Measurements from ENCODE around the gene RBM12.
A peak's percentile ranks its signal among the peaks of the same experiment; 100 is the strongest.

RBM12 gene

DNA sequence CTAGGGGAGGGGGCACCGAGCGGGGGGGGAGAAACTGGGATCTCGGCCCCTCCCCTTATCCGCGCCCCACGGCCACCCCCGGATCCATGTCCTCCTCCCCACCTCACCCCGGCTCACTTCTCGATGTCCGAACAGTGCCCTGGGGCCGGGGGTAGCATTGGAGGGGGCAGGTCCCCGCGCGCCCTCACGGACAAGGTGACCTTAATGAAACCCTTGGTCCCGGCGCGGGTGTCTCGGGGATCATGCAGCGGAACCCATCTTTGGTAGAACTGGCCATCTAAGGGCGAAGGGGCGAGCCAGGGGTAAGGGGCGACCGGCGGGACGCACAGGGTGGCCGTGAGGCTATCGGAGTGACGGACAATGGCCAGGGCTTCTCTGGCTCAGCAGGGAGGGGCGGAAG lies 62.7 kb downstream of the RBM12 start (continued):
- TF ChIP-seq, protein P1, sequence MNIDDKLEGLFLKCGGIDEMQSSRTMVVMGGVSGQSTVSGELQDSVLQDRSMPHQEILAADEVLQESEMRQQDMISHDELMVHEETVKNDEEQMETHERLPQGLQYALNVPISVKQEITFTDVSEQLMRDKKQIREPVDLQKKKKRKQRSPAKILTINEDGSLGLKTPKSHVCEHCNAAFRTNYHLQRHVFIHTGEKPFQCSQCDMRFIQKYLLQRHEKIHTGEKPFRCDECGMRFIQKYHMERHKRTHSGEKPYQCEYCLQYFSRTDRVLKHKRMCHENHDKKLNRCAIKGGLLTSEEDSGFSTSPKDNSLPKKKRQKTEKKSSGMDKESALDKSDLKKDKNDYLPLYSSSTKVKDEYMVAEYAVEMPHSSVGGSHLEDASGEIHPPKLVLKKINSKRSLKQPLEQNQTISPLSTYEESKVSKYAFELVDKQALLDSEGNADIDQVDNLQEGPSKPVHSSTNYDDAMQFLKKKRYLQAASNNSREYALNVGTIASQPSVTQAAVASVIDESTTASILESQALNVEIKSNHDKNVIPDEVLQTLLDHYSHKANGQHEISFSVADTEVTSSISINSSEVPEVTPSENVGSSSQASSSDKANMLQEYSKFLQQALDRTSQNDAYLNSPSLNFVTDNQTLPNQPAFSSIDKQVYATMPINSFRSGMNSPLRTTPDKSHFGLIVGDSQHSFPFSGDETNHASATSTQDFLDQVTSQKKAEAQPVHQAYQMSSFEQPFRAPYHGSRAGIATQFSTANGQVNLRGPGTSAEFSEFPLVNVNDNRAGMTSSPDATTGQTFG (tag by site-specific recombination; IDR thresholded peaks at IDR 0.05; ENCODE audit: borderline replicate concordance): no peak
- TF ChIP-seq ZNF701 (tag by site-specific recombination; IDR thresholded peaks at IDR 0.05): no peak
- TF ChIP-seq ZNF501 (tag by site-specific recombination; IDR thresholded peaks at IDR 0.05): no peak

DNA sequence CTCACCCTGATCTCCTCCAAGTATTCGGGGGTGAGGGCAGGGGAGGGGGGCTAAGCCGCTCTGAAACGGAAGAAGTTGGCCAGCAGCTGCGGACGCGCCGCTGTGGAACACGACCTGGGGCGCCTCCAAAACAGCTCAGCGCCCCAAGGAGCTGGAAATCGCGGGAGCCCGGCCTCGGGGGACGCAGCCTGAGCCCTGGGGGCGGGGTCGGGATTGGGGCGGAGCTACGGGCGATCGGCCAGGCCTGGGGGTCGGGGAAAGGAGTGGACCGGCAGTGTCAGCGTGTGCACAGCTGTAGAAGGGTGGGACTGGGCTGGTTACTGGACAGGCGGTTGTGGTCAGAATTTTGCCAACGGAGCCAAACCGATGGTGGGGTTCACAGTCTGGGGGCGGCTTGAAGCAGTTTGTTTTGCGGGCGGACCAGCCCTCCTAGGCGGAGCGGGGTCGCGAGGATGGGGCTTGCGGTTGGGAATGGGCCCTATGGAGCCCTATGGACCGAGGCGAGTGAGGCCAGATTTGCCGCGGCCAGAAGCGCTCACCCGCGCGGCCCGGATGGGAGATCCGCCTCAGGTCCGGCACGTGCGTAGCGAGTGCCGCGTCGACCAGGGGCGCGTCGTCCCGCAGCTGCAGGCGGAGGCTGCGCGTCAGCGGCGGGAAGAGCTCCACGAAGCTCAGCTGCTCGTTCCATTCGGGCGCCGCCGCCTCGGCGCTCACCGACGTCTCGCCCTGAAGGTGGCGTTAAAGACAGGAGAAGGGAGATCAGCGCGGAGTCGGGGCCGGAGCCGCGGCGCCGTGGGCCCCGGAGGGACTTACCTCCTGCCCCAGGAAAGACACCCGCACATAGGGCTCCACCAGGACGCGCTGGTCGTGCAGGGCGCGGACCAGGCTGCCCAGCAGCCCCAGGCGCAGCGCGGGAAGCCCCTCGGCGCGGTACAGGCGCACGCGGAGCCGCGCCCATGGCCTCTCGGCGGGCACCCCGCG lies 63.4 kb downstream of the RBM12 start:
- Histone ChIP-seq H3K36me3 (ENCODE audit: control insufficient read depth in 2 of 2, insufficient read depth in 1 of 2, low read length in 2 of 2) (no peaks in the 10 kb centered on the region), H3K9me3 (ENCODE audit: control insufficient read depth, insufficient read depth, low read depth, low read length) (no peaks in the 10 kb centered on the region), H3K27ac (ENCODE audit: extremely low read depth, low read depth, low read length) (no peak overlapping the region; the same call in 1 of the 2 replicates), H3K4me1 (ENCODE audit: control insufficient read depth, insufficient read depth, low read length) (no peaks in the 10 kb centered on the region), H3K4me3 (ENCODE audit: low read depth, low read length) (no peak overlapping the region)
- ChIA-PET POLR2A (interaction anchor here (0.7 to 1.5 kb wide), 2 partner anchors 18 to 63 kb away, joined by 4 to 5 read pairs; no protein-coding TSS in a partner anchor), CTCF (interaction anchor here (0.6 to 1.1 kb wide), 6 partner anchors 10 to 368 kb away, joined by 3 to 4 read pairs (median 3); no protein-coding TSS in a partner anchor)
- TF ChIP-seq PBX3 (CRISPR knock-in tag; IDR thresholded peaks at IDR 0.05): peak; percentile 68; the same call in 1 of the 2 replicates
- TF ChIP-seq, protein P2, sequence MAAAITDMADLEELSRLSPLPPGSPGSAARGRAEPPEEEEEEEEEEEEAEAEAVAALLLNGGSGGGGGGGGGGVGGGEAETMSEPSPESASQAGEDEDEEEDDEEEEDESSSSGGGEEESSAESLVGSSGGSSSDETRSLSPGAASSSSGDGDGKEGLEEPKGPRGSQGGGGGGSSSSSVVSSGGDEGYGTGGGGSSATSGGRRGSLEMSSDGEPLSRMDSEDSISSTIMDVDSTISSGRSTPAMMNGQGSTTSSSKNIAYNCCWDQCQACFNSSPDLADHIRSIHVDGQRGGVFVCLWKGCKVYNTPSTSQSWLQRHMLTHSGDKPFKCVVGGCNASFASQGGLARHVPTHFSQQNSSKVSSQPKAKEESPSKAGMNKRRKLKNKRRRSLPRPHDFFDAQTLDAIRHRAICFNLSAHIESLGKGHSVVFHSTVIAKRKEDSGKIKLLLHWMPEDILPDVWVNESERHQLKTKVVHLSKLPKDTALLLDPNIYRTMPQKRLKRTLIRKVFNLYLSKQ (tag by site-specific recombination; IDR thresholded peaks at IDR 0.05; ENCODE audit: borderline replicate concordance): no peak

GRCh38 chr20:35600176-35600992 lies 64.3 kb downstream of the RBM12 start:
- CTCF ChIA-PET: interaction anchor here (0.7 to 1.1 kb wide), 2 partner anchors 10 to 137 kb away, joined by 3 read pairs; no protein-coding TSS in a partner anchor
- H3K4me3 ChIP-seq (ENCODE audit: low read depth, low read length): no peak overlapping the region
- POLR2A ChIA-PET: interaction anchor here (1.5 kb wide), 1 partner anchor 19 kb away, joined by 5 read pairs; no protein-coding TSS in a partner anchor
- TF ChIP-seq ZNF555 (tag by site-specific recombination; conservative IDR thresholded peaks at IDR 0.05): no peak
- TF ChIP-seq ZNF560 (tag by site-specific recombination; IDR thresholded peaks at IDR 0.05; ENCODE audit: borderline replicate concordance): no peak
- no peak for TF ChIP-seq ZNF521 (tag by site-specific recombination; IDR thresholded peaks at IDR 0.05)
- TF ChIP-seq, protein P3, sequence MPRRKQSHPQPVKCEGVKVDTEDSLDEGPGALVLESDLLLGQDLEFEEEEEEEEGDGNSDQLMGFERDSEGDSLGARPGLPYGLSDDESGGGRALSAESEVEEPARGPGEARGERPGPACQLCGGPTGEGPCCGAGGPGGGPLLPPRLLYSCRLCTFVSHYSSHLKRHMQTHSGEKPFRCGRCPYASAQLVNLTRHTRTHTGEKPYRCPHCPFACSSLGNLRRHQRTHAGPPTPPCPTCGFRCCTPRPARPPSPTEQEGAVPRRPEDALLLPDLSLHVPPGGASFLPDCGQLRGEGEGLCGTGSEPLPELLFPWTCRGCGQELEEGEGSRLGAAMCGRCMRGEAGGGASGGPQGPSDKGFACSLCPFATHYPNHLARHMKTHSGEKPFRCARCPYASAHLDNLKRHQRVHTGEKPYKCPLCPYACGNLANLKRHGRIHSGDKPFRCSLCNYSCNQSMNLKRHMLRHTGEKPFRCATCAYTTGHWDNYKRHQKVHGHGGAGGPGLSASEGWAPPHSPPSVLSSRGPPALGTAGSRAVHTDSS (tag by site-specific recombination; IDR thresholded peaks at IDR 0.05): no peak
- TF ChIP-seq ZNF2 (tag by site-specific recombination; IDR thresholded peaks at IDR 0.05): no peak
- TF ChIP-seq, protein P4, sequence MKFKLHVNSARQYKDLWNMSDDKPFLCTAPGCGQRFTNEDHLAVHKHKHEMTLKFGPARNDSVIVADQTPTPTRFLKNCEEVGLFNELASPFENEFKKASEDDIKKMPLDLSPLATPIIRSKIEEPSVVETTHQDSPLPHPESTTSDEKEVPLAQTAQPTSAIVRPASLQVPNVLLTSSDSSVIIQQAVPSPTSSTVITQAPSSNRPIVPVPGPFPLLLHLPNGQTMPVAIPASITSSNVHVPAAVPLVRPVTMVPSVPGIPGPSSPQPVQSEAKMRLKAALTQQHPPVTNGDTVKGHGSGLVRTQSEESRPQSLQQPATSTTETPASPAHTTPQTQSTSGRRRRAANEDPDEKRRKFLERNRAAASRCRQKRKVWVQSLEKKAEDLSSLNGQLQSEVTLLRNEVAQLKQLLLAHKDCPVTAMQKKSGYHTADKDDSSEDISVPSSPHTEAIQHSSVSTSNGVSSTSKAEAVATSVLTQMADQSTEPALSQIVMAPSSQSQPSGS (tag by site-specific recombination; IDR thresholded peaks at IDR 0.05; ENCODE audit: low read depth): no peak
- TF ChIP-seq, protein P5, sequence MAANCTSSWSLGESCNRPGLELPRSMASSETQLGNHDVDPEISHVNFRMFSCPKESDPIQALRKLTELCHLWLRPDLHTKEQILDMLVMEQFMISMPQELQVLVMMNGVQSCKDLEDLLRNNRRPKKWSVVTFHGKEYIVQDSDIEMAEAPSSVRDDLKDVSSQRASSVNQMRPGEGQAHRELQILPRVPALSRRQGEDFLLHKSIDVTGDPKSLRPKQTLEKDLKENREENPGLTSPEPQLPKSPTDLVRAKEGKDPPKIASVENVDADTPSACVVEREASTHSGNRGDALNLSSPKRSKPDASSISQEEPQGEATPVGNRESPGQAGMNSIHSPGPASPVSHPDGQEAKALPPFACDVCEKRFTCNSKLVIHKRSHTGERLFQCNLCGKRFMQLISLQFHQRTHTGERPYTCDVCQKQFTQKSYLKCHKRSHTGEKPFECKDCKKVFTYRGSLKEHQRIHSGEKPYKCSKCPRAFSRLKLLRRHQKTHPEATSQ (tag by site-specific recombination; IDR thresholded peaks at IDR 0.05): no peak
- TF ChIP-seq ZNF214 (tag by site-specific recombination; IDR thresholded peaks at IDR 0.05; ENCODE audit: borderline replicate concordance): no peak
- no peak for TF ChIP-seq INSM2 (tag by site-specific recombination; IDR thresholded peaks at IDR 0.05)
- TF ChIP-seq ZNF791 (tag by site-specific recombination; IDR thresholded peaks at IDR 0.05): no peak
- no peak for TF ChIP-seq ZNF561 (tag by site-specific recombination; IDR thresholded peaks at IDR 0.05; ENCODE audit: borderline replicate concordance)

More at GRCh38 chr20:35600176-35600992, 64.3 kb downstream of the RBM12 start:
- Histone ChIP-seq H3K9me3 (ENCODE audit: control insufficient read depth, insufficient read depth, low read depth, low read length) (no peaks in the 10 kb centered on the region), H3K27ac (ENCODE audit: extremely low read depth, low read depth, low read length) (no peak overlapping the region), H3K36me3 (ENCODE audit: control insufficient read depth in 2 of 2, insufficient read depth in 1 of 2, low read length in 2 of 2) (no peaks in the 10 kb centered on the region), H3K4me1 (ENCODE audit: control insufficient read depth, insufficient read depth, low read length) (no peaks in the 10 kb centered on the region)

Data from HEK293 (cell line).